Smooth muscle cell (in vitro differentiated cells): ENCODE data around the gene MYO6. TPM values are rescaled to one million over a fixed set of nuclear protein-coding genes. Genes with fewer than 3 reads are reported as not detected.

Experiments
- DNase-seq: peaks from one replicate; lab custom pipeline; 2025; ENCODE audit not compliant: unreplicated experiment; lab: John Stamatoyannopoulos, UW
- H2AFZ ChIP-seq: fragments of 200-600 bp; sonication (generic); 2 replicates; pipeline ENCODE4 v1.6.0; 2016; ENCODE audit warnings: antibody characterized with exemption, low read depth, mild to moderate bottlenecking
- H3F3A ChIP-seq: fragments of 200-600 bp; sonication (generic); 2 replicates; pipeline ENCODE4 v1.6.0; 2017; ENCODE audit warnings: antibody characterized with exemption, low read depth
- H3K27ac ChIP-seq: fragments of 200-600 bp; sonication (generic); 2 replicates; pipeline ENCODE4 v1.5.1; 2016; ENCODE audit warnings: low read depth, mild to moderate bottlenecking
- H3K27me3 ChIP-seq: fragments of 200-600 bp; sonication (generic); 2 replicates; pipeline ENCODE4 v1.6.1; 2016; ENCODE audit warnings: low read depth, mild to moderate bottlenecking
- H3K36me3 ChIP-seq: fragments of 200-600 bp; sonication (generic); 2 replicates; pipeline ENCODE4 v1.5.1; 2016; ENCODE audit warnings: low read depth
- H3K4me1 ChIP-seq: fragments of 200-600 bp; sonication (generic); 2 replicates; pipeline ENCODE4 v1.5.1; 2016; ENCODE audit warnings: low read depth
- H3K4me2 ChIP-seq: fragments of 200-600 bp; sonication (generic); 2 replicates; pipeline ENCODE4 v1.6.0; 2016; ENCODE audit warnings: mild to moderate bottlenecking
- H3K4me3 ChIP-seq: fragments of 200-600 bp; sonication (generic); 2 replicates; pipeline ENCODE4 v1.5.1; 2016; ENCODE audit warnings: mild to moderate bottlenecking
- H3K79me2 ChIP-seq: fragments of 200-600 bp; sonication (generic); 2 replicates; pipeline ENCODE4 v1.6.0; 2016; ENCODE audit warnings: low read depth, mild to moderate bottlenecking
- H3K9ac ChIP-seq: fragments of 200-600 bp; sonication (generic); 2 replicates; pipeline ENCODE4 v1.6.0; 2016; ENCODE audit warnings: low read depth
- H3K9me3 ChIP-seq: fragments of 200-600 bp; sonication (generic); replicated peaks from 2 replicates; pipeline ENCODE4 v1.5.1; 2016; ENCODE audit warnings: low read depth
- H4K20me1 ChIP-seq: fragments of 200-600 bp; sonication (generic); 2 replicates; pipeline ENCODE4 v1.6.0; 2016; ENCODE audit warnings: low read depth
- WGBS: methylation state at CpG from one replicate; pipeline ENCODE4 v1.1.7; 2016; ENCODE audit warnings: low lambda C conversion rate; 5-methylcytosine and 5-hydroxymethylcytosine counted together
- polyA plus RNA-seq: library from polyadenylated mRNA; unstranded; fragments of >200 nt; fragmentation: Nextera tagmentation; extraction: Ambion mirVana; gene quantifications from 2 replicates; pipeline ENCODE4 v1.2.1, GENCODE V29; 2016
- total RNA-seq: library from RNA; depleted of rRNA; stranded (reverse); fragments of >200 nt; gene quantifications from 2 replicates; pipeline ENCODE4 v1.2.3, GENCODE V29; 2014
- TF ChIP-seq, protein P1 (sequence below): fragments of 200-600 bp; sonication (generic); IDR thresholded peaks from 2 replicates; pipeline ENCODE4 v1.5.1; 2017; ENCODE audit warnings: borderline replicate concordance, mild to moderate bottlenecking, antibody characterized with exemption; ENCODE audit not compliant: insufficient read depth, poor library complexity, severe bottlenecking

The MYO6 gene
- total and polyA plus RNA-seq, 2 experiments from 2014 or later, result 10.6 to 22.1 TPM

DNA sequence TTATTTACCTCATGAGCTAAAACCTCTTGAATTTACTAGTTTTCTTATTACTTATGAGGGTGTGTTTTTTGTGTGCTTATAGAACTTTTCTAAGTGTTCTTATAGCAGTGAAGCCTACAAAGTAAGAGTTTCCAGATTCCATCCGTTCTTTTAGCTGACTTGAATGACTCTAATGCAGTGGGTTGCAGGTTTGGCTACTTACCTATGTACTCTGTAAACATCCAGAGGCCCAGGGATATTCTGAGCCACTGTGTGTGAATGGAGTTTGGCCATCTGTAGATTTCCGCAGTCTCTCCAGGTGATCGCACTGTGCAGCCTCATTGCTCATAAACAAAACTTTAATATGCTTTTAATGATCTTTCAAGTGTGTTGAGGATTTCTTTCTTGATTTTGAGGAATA is 157.8 kb downstream of the MYO6 start:
- Histone ChIP-seq H3K9ac (no peak overlapping the region), H3K27ac (no peak overlapping the region), H3K27me3 (no peaks in the 10 kb centered on the region), H4K20me1 (no peaks in the 10 kb centered on the region), H3F3A (no peaks in the 10 kb centered on the region), H3K4me2 (no peak overlapping the region), H3K4me3 (no peak overlapping the region), H3K9me3 (no peaks in the 10 kb centered on the region), H2AFZ (no peak overlapping the region), H3K4me1 (no peaks in the 10 kb centered on the region), H3K79me2 (no peaks in the 10 kb centered on the region), H3K36me3 (no peaks in the 10 kb centered on the region)
- TF ChIP-seq, protein P1, sequence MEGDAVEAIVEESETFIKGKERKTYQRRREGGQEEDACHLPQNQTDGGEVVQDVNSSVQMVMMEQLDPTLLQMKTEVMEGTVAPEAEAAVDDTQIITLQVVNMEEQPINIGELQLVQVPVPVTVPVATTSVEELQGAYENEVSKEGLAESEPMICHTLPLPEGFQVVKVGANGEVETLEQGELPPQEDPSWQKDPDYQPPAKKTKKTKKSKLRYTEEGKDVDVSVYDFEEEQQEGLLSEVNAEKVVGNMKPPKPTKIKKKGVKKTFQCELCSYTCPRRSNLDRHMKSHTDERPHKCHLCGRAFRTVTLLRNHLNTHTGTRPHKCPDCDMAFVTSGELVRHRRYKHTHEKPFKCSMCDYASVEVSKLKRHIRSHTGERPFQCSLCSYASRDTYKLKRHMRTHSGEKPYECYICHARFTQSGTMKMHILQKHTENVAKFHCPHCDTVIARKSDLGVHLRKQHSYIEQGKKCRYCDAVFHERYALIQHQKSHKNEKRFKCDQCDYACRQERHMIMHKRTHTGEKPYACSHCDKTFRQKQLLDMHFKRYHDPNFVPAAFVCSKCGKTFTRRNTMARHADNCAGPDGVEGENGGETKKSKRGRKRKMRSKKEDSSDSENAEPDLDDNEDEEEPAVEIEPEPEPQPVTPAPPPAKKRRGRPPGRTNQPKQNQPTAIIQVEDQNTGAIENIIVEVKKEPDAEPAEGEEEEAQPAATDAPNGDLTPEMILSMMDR, result no peak
- DNase-seq, result no peak
- 73% methylated on average over 3 of the region's 3 CpGs for WGBS

DNA sequence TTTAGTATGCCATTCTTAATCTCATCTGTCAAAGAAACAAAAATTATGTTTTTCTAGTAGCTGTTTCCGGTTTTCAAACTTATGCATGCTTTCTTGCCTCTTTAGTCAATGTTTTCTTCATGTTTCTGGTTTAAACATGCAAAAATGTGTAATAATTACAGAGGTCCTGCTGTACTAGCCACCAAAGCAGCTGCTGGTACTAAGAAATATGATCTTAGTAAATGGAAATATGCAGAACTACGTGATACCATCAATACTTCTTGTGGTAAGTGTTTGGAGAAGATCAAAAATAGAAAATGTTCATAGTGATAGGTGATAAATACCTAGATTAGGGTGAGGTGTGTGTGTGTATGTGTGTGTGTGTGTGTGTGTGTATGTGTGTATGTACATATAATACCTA is 158.4 kb downstream of the MYO6 start:
- no peaks in the 10 kb centered on the region for H3F3A ChIP-seq

DNA sequence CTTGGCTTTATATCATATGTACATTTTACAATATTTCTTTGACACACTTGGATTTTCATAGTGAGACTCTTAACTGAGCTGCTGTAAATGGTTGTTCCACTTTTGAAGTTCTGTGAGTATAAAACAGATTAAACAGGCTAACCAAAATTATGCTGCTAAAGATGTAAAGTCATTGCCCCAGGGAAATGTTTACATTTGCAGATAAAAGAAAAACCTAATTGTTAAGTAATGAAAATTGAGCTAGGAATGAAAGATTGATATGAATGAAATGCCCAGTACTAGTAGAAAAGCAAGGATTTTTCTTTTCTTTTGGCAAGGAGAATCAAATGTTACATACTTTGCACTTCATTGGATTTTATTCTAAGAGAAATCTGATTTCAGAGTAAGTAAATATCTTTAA is 164.0 kb downstream of the MYO6 start:
- no peaks in the 10 kb centered on the region for H4K20me1 ChIP-seq
- no peaks in the 10 kb centered on the region for H3K27me3 ChIP-seq
- no peaks in the 10 kb centered on the region for H3K79me2 ChIP-seq
- no peaks in the 10 kb centered on the region for H3K36me3 ChIP-seq
- H3K4me1 ChIP-seq, result no peaks in the 10 kb centered on the region
- TF ChIP-seq, protein P1, result no peak
- H3K9me3 ChIP-seq, result no peaks in the 10 kb centered on the region
- H3F3A ChIP-seq, result no peaks in the 10 kb centered on the region
- H3K9ac ChIP-seq, result no peak overlapping the region
- H2AFZ ChIP-seq, result no peak overlapping the region
- H3K27ac ChIP-seq, result no peak overlapping the region
- H3K4me3 ChIP-seq, result no peak overlapping the region
- no peak for DNase-seq
- peak overlapping the region; percentile 22 for H3K4me2 ChIP-seq

More for the DNA sequence above, 158.4 kb downstream of the MYO6 start:
- Histone ChIP-seq H2AFZ (no peak overlapping the region), H3K9ac (no peak overlapping the region), H3K9me3 (no peaks in the 10 kb centered on the region), H4K20me1 (no peaks in the 10 kb centered on the region), H3K36me3 (no peaks in the 10 kb centered on the region), H3K27me3 (no peaks in the 10 kb centered on the region), H3K4me1 (no peaks in the 10 kb centered on the region), H3K79me2 (no peaks in the 10 kb centered on the region), H3K4me2 (no peak overlapping the region), H3K4me3 (no peak overlapping the region), H3K27ac (no peak overlapping the region)
- WGBS, result 96% methylated on average over 2 of the region's 2 CpGs
- TF ChIP-seq, protein P1, result no peak
- no peak for DNase-seq

DNA sequence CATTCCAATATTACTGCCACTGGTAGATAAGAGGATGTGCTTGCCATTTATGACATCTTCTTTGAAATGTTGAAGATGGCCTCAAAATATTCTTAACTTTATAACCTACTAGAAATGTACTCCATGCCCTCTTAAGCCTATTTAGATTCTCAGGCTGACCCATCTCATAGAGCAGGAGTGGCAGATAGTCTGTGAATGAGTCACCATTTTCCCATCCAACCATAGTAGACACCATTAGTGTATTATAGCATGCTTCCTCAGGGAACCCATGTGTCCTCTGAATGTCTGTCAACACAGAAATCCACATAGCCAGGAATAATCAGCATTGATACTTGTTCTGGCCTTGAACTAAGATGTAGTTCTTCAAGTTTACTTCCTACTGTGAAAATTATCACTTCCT is 173.2 kb downstream of the MYO6 start:
- DNase-seq, result no peak
- Histone ChIP-seq H3K4me2 (no peak overlapping the region), H4K20me1 (no peaks in the 10 kb centered on the region), H3K27ac (no peak overlapping the region), H3K9me3 (no peaks in the 10 kb centered on the region), H3K4me3 (no peak overlapping the region), H2AFZ (no peak overlapping the region), H3K9ac (no peak overlapping the region), H3K79me2 (no peaks in the 10 kb centered on the region), H3K27me3 (no peaks in the 10 kb centered on the region), H3K4me1 (no peaks in the 10 kb centered on the region), H3K36me3 (no peaks in the 10 kb centered on the region), H3F3A (no peaks in the 10 kb centered on the region)
- TF ChIP-seq, protein P1, result no peak
